Ishikawa (cell line): Measurements from ENCODE around the gene APBA3.

ENCODE experiments used
- CEBPB ChIP-seq: IDR thresholded peaks from 2 replicates; pipeline ENCODE4 v1.6.1; 2012
- CREB1 ChIP-seq: IDR thresholded peaks from 2 replicates; pipeline ENCODE4 v1.6.1; 2012; ENCODE audit warnings: low read depth
- EP300 ChIP-seq: IDR thresholded peaks from 2 replicates; pipeline ENCODE4 v1.6.1; 2012; ENCODE audit warnings: borderline replicate concordance
- FOXM1 ChIP-seq: IDR thresholded peaks from 2 replicates; pipeline ENCODE4 v1.6.1; 2012; ENCODE audit warnings: low read depth, borderline replicate concordance
- MAX ChIP-seq: IDR thresholded peaks from 2 replicates; pipeline ENCODE4 v1.6.1; 2012
- NFIC ChIP-seq: IDR thresholded peaks from 2 replicates; pipeline ENCODE4 v1.6.1; 2012
- RAD21 ChIP-seq: IDR thresholded peaks from 2 replicates; pipeline ENCODE4 v1.6.1; 2012; ENCODE audit warnings: low read depth
- TAF1 ChIP-seq: IDR thresholded peaks from 2 replicates; pipeline ENCODE4 v1.6.1; 2012; ENCODE audit warnings: low read depth, mild to moderate bottlenecking
- YY1 ChIP-seq: IDR thresholded peaks from 2 replicates; pipeline ENCODE4 v1.6.1; 2012; ENCODE audit warnings: low read depth
- TF ChIP-seq, protein P1 (sequence below): IDR thresholded peaks from 2 replicates; pipeline ENCODE4 v1.6.1; 2012
- TF ChIP-seq, protein P2 (sequence below): IDR thresholded peaks from 2 replicates; pipeline ENCODE4 v1.6.1; 2012; ENCODE audit warnings: low read depth, mild to moderate bottlenecking

GRCh38 chr19:3721887-3722442, 39.5 kb downstream of the APBA3 start:
- TF ChIP-seq MAX = no peak
- no peak for TF ChIP-seq NFIC
- TF ChIP-seq, protein P1, sequence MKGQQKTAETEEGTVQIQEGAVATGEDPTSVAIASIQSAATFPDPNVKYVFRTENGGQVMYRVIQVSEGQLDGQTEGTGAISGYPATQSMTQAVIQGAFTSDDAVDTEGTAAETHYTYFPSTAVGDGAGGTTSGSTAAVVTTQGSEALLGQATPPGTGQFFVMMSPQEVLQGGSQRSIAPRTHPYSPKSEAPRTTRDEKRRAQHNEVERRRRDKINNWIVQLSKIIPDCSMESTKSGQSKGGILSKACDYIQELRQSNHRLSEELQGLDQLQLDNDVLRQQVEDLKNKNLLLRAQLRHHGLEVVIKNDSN = no peak
- TF ChIP-seq TAF1 = no peak
- TF ChIP-seq CEBPB = no peak
- no peak for TF ChIP-seq YY1
- TF ChIP-seq, protein P2, sequence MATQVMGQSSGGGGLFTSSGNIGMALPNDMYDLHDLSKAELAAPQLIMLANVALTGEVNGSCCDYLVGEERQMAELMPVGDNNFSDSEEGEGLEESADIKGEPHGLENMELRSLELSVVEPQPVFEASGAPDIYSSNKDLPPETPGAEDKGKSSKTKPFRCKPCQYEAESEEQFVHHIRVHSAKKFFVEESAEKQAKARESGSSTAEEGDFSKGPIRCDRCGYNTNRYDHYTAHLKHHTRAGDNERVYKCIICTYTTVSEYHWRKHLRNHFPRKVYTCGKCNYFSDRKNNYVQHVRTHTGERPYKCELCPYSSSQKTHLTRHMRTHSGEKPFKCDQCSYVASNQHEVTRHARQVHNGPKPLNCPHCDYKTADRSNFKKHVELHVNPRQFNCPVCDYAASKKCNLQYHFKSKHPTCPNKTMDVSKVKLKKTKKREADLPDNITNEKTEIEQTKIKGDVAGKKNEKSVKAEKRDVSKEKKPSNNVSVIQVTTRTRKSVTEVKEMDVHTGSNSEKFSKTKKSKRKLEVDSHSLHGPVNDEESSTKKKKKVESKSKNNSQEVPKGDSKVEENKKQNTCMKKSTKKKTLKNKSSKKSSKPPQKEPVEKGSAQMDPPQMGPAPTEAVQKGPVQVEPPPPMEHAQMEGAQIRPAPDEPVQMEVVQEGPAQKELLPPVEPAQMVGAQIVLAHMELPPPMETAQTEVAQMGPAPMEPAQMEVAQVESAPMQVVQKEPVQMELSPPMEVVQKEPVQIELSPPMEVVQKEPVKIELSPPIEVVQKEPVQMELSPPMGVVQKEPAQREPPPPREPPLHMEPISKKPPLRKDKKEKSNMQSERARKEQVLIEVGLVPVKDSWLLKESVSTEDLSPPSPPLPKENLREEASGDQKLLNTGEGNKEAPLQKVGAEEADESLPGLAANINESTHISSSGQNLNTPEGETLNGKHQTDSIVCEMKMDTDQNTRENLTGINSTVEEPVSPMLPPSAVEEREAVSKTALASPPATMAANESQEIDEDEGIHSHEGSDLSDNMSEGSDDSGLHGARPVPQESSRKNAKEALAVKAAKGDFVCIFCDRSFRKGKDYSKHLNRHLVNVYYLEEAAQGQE = no peak
- TF ChIP-seq RAD21 = no peak
- no peak for TF ChIP-seq CREB1
- no peak for TF ChIP-seq FOXM1
- TF ChIP-seq EP300 = no peak
